ENCODE data around the gene TSPAN18.
"Not testable (repeated sequence)": the region's sequence is repeated elsewhere in the genome, so short reads cannot be mapped to it uniquely, and the experiment has no call there.

DNA sequence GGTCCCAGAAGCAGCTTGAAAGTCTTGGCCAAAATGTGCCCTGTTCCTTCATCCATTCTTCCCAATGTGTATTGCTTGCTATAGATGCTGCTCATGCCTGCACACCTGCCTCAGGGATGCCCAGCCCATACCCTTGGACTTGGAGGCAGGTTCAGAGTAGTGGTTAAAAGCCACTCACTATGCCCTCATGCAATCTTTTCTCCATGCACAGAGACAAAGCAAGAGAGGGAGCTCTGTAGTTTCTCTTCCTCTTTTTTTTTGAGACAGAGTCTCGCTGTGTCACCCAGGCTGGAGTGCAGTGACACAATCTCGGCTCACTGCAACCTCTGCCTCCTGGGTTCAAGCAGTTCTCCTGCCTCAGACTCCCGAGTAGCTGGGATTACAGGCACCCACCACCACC is 144.9 kb downstream of the TSPAN18 start:
- not testable (repeated sequence) for TF ChIP-seq CTCF (conservative IDR thresholded peaks at IDR 0.05; ENCODE audit: low read depth, low read length); EZH2 (IDR thresholded peaks at IDR 0.05; ENCODE audit: borderline replicate concordance, low read depth, low read length, poor library complexity, severe bottlenecking)

Measured in A673 (cell line).